Germinal center (tissue), 1 donor: ENCODE measurements around the gene HIPK1.

Experiments
- DNase-seq: peaks from one replicate; pipeline ENCODE4 v3.0.0; 2012; ENCODE audit warnings: mixed read lengths, low spot score

Gene HIPK1

DNA sequence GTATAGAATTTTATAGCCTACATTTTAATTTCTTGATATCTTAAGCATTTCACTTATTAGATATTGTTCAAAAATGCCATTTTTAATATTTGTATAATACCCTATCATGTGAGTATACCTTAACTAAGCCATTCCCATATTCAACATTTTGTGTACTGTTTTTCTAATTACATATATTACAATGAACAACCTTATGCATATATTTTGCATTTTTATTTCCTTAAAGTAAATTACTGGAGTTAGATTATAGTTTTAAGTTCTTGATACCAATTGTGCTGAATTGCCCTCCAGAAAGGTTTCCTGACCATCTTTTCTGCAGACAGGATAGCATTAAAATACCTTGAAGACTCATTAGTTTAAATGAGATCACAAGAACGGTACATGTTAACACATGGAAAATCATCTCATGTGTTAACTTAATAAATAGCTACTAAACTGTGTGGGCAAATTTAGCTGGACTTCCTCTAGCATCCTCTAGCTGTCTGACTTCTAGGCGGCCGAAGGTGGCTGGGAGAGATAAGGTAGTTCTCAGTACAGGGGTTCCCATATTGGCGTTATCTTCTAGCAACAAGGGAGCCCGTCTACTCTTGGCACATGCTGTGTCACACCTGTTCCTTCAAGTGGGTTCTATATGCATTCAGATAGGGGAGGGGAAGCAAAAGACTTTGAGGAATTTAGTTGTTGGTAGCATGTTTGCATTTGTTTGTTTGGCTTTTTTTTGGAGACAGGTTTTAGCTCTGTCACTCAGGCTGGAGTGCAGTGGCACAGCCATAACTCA lies 15.0 kb upstream of the HIPK1 start:
- no peak for DNase-seq

DNA sequence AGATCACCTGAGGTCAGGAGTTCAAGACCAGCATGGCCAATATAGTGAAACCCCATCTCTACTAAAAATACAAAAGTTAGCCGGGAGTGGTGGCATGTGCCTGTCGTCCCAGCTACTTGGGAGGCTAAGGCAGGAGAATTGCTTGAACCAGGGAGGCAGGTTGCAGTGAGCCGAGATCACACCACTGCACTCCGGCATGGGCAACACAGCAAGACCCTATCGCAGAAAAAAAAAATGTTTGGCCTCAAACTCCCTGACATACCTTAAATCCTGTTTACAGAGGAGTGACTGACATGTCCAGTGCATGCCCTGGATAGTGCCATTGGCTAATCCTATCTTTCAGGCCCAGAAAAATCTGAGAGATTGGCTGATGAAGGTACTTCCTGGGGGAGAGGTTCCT lies 12.2 kb upstream of the HIPK1 start:
- no peak for DNase-seq

DNA sequence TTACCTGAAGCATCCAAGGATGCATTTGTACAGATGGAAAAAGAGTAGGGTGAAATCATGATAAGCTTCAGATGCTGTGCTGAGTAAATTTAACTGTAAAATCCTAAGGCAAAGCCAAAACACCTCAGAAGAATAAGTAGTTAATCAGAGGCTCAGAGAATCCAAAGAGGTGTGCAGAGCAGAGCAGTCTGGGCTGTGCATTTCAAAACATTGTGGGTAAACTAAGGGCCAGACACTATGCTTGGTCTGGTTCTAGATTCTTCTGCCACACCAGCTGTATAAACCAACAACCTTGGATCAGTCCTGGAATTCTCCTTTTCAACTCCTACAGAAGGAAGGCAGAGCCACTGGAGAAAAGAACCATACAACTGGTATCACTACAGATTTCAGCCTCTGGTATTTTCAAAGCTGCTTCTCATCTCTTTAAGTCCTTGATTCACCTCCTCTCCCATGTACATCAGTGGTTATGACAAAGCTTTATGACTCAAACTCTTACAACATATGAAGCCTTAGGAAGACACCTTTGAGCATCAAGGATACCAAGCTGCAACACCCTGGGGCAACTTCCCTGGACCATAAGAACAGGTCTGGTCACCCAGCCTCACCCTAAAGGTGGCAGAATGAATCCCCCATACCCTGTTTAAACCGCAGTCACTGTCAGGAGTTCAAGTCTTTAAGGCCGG lies 11.6 kb upstream of the HIPK1 start:
- DNase-seq = no peak

DNA sequence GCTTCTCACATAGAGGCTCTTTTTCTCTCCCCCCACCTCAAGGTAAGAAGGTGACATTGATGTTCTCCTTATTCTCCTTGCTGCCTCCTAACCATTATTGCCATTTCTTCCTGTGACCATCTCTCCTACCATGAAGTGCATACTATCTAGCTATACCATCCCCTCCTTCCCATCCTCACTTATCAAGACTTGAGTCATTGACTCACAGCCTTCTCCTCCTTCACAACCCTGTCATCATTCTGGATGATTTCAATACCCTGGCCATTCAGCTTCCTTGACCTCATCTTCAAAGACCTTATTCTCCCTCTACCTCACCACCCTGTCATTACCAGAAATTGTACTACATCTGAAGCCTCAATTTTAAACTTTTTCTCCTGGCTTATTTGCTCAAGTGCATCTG lies 10.9 kb upstream of the HIPK1 start:
- DNase-seq = no peak

DNA sequence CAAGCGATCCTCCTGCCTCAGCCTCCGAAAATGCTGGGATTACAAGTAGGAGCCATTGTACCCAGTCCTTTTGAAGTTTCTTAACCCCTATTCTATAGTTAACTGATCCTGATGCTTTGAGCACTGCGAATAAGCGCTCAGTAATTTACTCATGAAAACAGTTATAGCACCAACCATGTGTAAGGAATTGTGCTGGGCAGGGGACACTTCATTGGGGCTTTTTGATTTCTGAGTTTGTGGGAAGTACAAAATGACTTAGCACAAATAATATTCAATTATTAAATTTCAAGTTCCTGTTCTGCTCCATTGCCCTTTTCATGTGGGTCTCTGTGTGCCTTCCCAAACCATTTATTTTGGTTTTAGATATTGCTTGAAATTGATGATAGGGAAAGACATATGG lies 6.2 kb upstream of the HIPK1 start:
- DNase-seq = no peak

DNA sequence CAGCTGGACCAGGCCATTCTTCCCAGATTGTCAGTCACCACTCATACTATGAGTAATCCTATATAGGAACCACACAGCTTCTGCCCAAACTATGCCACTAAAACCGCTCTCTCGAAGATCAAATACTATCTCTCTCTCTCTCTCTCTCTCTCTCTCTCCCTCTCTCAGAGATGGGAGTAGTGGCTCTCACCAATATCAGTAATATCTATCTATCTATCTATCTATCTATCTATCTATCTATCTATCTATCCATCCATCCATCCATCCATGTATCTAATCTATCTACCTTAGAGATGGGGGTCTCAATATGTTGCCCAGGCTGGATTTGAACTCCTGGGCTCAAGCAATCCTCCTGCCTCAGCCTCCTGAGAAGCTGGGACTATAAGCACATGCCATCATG lies 4.7 kb upstream of the HIPK1 start:
- DNase-seq = no peak

DNA sequence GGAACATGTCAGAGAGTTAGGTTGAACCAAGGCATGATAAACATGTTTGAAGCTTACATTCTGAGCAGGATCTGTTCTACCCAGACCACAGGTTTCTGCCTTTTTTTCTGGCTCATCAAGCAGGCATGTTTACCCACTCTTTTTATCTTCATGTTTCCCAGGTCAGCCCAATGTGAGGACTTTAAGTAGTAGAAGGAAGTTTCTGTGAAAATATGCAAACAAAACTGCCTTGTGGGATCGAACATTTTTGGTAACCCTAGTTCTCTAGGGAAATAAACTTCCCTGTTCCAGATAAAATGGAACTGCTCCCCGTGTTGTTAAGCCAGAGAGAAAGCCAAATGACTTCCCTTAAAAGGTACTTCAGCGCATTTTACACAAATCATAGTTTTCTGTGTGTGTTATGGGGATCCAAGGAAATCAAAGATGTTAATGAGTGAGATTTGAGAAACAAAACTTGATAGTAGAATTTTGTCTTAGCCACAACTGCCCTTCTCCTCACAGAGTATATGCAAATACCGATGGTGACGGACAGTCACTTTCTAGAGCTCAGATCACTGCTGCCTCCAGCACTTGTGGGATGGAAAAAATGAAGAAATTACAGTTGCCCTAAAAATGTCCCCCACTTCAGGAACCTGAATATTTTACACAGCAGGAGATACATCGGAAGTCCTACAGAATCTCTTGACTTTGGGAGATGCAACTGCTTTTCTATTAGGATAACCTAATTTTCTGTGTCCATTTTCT lies 765 bp upstream of the HIPK1 start:
- peak; percentile 26 for DNase-seq

DNA sequence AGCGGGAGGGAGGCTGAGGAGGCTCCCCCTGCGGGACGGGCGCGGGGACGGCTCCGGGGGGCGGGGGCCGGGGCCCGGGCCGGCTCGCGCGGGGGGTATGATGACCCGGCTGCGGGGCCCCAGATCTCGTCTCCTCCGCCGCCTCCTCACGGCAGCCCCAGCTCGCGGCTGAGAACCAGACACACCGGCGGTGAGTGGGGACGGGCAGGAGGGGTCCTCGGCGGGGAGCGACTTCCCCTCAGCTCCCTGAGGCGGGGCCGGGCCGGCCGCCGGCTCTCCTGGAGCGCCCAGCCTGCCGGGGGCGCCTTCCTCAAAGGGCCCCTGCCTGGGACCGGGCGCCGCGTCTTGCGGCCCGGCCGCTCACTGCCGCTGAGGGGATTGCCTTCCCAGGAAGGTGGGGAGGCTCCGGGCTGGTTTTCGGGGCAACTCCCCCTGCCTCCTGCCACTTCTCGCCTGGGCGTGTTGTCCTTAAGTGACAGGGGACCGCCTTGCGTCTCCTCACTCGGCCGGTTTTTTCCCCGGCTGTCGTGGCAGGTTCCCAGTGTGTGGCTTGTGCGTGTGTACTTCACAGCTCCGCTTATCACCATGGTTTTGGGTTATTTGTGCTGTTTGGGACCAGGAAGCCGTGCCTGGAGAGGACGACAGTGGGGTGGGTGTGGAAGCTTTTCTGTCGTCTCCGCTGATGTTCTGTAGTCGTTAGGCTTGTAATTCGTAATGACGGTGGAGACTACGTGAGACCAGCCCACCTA lies 800 bp downstream of the HIPK1 start:
- DNase-seq = peak; percentile 76

DNA sequence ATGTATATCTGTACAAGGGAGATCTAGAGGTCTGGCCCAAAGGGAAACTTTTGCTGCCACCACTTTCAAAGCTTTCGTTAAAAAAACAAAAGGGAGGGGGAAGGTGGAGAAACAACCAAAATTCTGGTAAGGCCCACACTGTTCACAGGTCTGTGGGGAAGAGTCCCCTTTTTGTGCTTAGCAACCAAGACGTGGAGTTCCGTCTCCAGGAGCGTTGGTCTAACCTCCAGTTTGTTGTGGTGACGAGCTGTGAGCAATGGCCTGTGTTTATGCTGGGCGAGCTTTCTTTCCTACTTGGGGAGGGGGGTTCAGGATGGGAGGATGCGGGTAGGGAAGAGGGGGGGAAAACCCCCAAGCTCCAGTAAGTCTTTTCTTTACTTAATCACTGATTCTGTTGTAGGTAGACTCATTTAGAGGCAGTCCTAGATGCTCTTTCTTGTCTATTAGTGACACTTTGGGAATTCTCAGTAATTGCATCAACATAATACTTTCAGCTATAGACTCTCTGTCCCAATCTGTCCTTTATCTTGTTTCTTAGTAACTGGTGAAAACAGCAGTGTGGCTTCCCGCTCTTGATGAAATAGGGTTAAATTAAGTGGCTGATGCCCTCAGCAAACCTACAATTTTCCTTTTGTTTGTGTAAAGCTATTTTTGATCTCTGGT lies 1.5 kb downstream of the HIPK1 start:
- DNase-seq = peak; percentile 47

DNA sequence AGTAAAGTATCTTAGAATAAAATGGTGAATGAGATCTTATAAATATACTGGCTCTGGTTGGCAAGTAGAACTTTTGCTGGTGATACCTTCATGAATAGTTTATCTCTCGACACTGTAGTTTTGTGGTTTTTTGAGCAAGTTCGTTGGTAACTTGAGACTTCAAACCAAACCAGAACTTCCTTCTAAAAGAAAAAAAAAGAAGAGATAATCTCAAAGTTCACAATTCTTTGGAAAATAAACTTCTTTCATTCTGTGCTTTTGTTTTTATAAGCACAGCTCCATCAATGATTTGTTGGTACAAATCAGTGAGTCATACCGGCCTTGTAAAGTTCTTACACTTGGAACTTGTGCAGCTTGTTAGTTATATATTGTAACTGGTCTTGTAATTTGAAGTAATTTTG lies 2.3 kb downstream of the HIPK1 start:
- DNase-seq = no peak

DNA sequence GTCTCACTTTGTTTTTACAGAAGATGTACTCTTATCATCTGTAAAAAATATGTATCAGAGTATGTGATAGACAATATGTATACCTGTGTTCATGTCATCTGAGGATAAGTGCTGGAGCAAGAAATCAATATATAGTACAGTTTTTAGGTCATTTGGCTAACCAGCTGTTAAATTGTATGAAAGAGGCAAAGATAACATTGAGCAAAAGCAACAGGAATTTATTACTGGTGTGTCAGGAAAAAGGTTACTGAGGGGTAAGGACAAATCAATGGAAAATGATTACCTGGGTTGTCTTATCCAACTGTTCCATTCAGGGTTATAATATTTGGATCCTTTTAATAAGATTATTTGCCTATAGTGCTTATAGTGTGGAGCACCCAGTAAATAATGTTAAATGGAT lies 4.9 kb downstream of the HIPK1 start:
- no peak for DNase-seq

DNA sequence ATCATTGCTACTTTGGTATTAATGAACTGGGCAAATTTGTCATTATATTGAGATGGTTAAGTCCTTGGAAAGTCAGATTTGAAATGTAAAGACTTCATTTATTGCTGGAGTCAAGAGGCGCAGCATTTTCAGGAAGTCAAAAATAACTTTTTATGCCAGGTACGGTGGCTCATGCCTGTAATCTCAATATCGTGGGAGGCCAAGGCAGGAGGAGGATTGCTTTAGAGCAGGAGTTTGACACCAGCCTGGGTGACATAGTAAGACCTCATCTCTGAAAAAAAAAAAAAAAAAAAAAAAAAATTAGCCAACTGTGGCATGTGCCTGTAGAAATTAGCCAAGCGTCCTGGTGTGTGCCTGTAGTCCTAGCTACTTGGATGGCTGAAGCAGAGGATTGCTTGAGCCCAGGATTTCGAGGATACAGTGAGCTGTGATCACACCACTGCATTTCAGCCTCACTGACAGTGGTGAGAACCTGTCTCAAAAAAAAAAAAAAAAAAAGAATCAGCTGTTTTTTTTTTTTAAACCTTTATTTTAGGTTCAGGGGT lies 5.5 kb downstream of the HIPK1 start:
- no peak for DNase-seq

DNA sequence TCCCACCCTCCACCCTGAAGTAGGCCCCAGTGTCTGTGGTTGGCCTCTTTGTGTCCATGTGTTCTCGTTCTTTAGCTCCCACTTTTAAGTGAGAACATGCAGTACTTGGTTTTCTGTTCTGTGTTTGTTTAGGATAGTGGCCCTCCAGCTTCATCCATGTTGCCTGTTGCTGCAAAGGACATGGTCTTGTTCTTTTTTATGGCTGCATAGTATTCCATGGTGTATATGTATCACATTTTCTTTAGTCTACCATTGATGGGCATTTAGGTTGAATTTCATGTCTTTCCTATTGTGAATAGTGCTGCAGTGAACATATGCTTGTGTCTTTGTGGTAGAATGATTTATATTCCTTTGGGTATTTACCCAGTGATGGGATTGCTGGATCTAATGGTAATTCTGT lies 6.1 kb downstream of the HIPK1 start:
- no peak for DNase-seq

DNA sequence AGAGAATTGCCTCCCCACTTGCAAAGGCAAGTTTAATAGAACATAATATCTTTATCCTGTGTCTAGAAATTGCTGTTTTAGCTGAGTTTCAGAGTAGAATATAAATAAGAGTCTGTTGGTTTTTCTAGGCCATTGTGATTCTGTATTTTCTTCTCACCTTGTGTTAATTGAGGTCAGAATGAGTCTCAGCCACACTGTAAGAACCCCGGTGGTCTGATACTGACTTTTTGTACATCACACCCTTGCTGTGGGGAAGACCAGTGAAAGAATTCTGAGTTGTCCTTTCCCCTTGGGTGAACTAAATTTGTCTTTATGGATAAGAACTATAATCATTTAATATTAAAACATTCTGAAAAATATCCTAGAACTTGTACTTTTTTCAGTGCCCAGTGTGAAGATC lies 6.8 kb downstream of the HIPK1 start:
- no peak for DNase-seq

DNA sequence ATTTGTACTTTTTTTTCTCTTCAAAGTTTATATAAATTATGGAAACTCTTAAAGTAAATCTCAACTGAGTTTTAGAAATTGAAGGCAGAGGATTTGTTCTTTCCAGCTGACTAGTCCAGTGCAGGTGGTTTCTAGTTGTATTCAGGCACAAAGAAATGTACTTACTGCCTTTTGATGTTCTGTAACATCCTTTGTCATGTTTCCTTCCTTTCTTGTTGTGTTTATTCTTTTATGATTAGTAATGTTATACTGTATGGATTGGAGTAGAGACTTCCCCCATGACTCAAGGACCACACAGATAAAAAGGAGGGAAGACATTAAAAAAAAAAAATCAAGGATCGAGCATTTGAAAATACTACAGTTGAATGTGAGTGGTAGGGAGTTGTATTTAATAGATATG lies 8.0 kb downstream of the HIPK1 start:
- no peak for DNase-seq

DNA sequence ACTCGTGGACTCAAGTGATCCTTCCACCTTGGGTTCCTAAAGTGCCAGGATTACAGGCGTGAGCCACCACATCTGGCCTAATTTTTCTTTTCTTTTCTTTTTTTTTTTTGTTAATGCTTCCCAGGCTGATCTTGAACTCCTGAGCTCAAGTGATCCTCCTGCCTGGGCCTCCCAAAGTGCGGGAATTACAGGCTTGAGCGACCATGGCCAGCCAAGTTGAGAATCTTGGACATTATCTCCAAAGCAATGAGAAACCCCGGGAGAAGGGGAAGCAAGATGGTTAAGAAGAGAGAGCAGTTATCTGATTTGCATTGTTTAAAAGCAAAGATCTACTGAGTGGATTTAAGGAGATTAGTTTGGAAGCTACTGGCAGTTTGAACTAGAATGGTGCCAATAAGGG lies 9.1 kb downstream of the HIPK1 start:
- no peak for DNase-seq

DNA sequence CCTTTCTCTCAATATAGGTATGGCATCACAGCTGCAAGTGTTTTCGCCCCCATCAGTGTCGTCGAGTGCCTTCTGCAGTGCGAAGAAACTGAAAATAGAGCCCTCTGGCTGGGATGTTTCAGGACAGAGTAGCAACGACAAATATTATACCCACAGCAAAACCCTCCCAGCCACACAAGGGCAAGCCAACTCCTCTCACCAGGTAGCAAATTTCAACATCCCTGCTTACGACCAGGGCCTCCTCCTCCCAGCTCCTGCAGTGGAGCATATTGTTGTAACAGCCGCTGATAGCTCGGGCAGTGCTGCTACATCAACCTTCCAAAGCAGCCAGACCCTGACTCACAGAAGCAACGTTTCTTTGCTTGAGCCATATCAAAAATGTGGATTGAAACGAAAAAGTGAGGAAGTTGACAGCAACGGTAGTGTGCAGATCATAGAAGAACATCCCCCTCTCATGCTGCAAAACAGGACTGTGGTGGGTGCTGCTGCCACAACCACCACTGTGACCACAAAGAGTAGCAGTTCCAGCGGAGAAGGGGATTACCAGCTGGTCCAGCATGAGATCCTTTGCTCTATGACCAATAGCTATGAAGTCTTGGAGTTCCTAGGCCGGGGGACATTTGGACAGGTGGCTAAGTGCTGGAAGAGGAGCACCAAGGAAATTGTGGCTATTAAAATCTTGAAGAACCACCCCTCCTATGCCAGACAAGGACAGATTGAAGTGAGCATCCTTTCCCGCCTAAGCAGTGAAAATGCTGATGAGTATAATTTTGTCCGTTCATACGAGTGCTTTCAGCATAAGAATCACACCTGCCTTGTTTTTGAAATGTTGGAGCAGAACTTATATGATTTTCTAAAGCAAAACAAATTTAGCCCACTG lies 11.5 kb downstream of the HIPK1 start:
- DNase-seq = no peak

DNA sequence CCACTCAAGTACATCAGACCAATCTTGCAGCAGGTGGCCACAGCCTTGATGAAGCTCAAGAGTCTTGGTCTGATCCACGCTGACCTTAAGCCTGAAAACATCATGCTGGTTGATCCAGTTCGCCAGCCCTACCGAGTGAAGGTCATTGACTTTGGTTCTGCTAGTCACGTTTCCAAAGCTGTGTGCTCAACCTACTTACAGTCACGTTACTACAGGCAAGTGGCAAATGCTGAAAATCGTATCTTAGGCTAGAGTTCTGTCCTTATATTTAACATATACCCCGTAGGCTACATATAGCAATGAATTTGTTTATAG lies 12.1 kb downstream of the HIPK1 start:
- DNase-seq = no peak

DNA sequence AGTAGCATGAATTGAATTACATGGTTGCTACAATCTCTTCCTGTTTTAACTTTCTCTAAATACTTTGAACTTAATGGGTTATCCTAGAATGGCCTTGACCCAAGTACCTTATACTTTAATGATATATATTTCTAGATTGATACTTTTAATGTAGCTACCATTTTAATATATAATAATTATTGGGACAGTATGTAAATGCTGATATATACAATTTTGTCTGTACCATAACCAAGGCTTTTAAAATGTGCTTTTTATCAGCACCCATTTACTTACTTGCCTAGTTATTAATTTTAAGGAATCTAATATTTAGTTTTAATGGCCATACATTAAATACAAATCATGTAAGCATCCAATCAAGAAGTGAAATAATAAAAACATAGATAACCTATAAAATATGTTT lies 13.4 kb downstream of the HIPK1 start:
- DNase-seq = no peak

DNA sequence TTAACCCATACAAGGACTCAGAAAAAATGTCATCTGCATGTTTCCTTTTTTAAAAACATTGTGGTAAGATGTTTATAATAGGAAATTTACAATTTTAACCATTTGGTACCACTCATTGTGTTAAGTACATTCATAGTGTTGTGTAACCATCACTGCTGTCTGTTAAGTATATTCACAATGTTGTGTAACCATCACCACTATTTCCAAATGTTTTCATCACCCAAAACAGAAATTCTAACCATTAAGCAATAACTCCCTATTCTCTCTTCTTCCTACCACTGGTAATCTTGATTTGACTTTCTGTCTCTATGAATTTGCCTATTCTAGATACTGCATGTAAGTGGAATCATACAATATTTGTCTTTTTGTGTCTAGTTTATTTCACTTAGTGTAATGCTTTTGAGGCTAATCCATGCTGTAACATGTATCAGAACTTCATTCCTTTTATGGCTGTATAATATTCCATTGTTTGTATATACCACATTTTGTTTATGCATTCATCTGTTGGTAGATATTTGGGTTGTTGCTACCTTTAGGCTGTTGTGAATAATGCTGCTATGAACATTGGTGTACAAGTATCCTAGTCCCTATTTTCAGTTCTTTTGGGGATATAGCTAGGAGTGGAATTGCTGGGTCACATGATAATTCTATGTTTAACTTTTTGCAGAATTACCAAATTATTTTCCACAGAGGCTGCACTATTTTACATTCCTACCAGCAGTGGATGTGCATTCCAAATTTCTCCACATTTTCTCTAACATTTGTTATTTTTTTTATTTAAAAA lies 14.1 kb downstream of the HIPK1 start:
- no peak for DNase-seq
